HG03575 (cell line): ENCODE data around the gene NRIP2.

ENCODE experiments used
- ATAC-seq: cut with Tn5 transposase; IDR thresholded peaks from one replicate; pipeline ENCODE4 v1.9.1; 2021; ENCODE audit not compliant: unreplicated experiment, insufficient number of reproducible peaks, low FRiP score; ENCODE audit errors: extremely low read depth

Gene NRIP2

GRCh38 chr12:2792671-2793500 lies 41.9 kb downstream of the NRIP2 start:
- ATAC-seq: no peak

- ATAC-seq: no peak
These were observed 43.7 kb downstream of the NRIP2 start for GRCh38 chr12:2791089-2791488.

GRCh38 chr12:2785017-2785416 lies 49.8 kb downstream of the NRIP2 start:
- no peak for ATAC-seq

GRCh38 chr12:2783936-2784600 lies 50.8 kb downstream of the NRIP2 start:
- ATAC-seq: no peak

GRCh38 chr12:2779281-2779680 lies 55.6 kb downstream of the NRIP2 start:
- ATAC-seq: no peak

- no peak for ATAC-seq
These were observed 58.6 kb downstream of the NRIP2 start for GRCh38 chr12:2776129-2776806.

GRCh38 chr12:2775431-2775830 lies 59.4 kb downstream of the NRIP2 start:
- no peak for ATAC-seq
